Spinal cord (tissue), 10 donors: ENCODE data around the gene GSG1L. TPM values are rescaled to one million over a fixed set of nuclear protein-coding genes. Genes with fewer than 3 reads are reported as not detected.

ENCODE experiments used
- DNase-seq, 6 donors: peaks; one replicate each; pipeline versions ENCODE4 v3.0.0 to v3.0.0-alpha.2; 2013 to 2015; ENCODE audit warnings: low spot score in 6 of 6, low read depth in 4 of 6
- H3K27ac ChIP-seq: one replicate; pipeline ENCODE4 v1.5.1; 2013; ENCODE audit warnings: low read depth, low read length, control low read depth
- H3K27me3 ChIP-seq: one replicate; pipeline ENCODE4 v1.6.1; 2013; ENCODE audit warnings: low read length; ENCODE audit not compliant: control insufficient read depth, insufficient read depth
- H3K36me3 ChIP-seq: one replicate; pipeline ENCODE4 v1.6.1; 2013; ENCODE audit warnings: low read length; ENCODE audit not compliant: control insufficient read depth, insufficient read depth
- H3K4me1 ChIP-seq: one replicate; pipeline ENCODE4 v1.6.1; 2013; ENCODE audit warnings: low read length; ENCODE audit not compliant: control insufficient read depth, insufficient read depth
- H3K4me3 ChIP-seq: one replicate; pipeline ENCODE4 v1.5.1; 2013; ENCODE audit warnings: low read depth, low read length, control low read depth
- H3K9me3 ChIP-seq: one replicate; pipeline ENCODE4 v1.6.1; 2013; ENCODE audit warnings: low read length; ENCODE audit not compliant: control insufficient read depth, insufficient read depth
- WGBS: methylation state at CpG from one replicate; pipeline ENCODE4 v1.1.5; 2013; ENCODE audit warnings: missing lambda C conversion rate; ENCODE audit not compliant: insufficient coverage; 5-methylcytosine and 5-hydroxymethylcytosine counted together
- polyA plus RNA-seq, 2 donors: library from polyadenylated mRNA; unstranded; fragments of 120-200 nt; gene quantifications; one replicate each; pipeline ENCODE4 v1.2.1, GENCODE V29; 2013; ENCODE audit not compliant: insufficient read length in 2 of 2
- total RNA-seq, 2 donors: library from RNA; depleted of rRNA in 1 of 2; stranded (reverse); fragments of 120-200 nt in 1 of 2; fragments of >200 nt in 1 of 2; gene quantifications; one replicate each; pipeline versions ENCODE4 v1.2.3 to v1.2.4, GENCODE V29; 2013 to 2014
- donor health status: healthy.

The GSG1L gene
- total and polyA plus RNA-seq, 4 donors = 7.5 to 26.1 (median 18.0) TPM

- whole genome bisulfite sequencing = 43% methylated on average over 10 of the region's 10 CpGs
Measured at GRCh38 chr16:27803775-27804549, 259.6 kb downstream of the GSG1L start.

DNA sequence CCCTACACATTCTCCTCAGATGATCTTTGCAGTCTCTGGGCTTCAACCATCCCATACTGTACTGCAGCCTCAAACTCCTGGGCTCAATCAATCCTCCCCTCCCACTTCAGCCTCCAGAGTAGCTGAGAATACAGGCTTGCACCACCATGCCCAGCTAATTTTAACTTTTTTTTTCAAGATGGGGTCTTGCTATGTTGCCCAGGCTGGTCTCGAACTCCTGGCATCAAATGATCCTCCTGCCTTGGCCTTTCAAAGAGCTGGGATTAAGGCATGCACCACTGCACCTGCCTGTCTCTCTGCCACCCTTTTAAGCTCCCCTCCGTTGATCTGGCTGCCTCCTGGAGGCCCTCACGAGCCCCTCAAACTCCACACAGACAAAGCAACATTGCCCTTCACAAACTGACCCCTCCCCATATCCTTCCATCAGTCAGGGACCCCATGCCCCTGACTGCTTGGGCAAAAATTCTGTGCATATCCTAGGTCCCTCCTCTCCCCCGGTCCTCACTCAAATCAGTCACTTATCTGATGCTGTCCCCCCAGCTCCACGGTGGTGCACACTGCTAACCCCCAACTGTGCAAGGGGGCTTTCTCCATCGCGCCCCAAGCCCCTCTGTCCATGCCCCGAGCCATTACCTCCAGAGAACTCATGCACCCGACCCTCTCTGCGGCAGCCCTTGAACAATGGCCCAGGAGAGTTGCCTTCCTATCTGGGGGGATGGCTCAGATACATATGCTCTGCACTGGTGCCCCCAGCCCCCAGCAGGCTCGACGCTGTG lies 260.7 kb downstream of the GSG1L start:
- H3K36me3 ChIP-seq = peaks cover 3% of the 10 kb centered on the region
- WGBS = 71% methylated on average over 12 of the region's 12 CpGs
- H3K27me3 ChIP-seq = no peaks in the 10 kb centered on the region
- H3K4me3 ChIP-seq = no peak overlapping the region
- no peak overlapping the region for H3K27ac ChIP-seq
- DNase-seq = no peak
- no peaks in the 10 kb centered on the region for H3K9me3 ChIP-seq
- peaks cover 5% of the 10 kb centered on the region for H3K4me1 ChIP-seq

More at GRCh38 chr16:27803775-27804549, 259.6 kb downstream of the GSG1L start:
- H3K9me3 ChIP-seq = no peaks in the 10 kb centered on the region
- DNase-seq = no peak
- no peaks in the 10 kb centered on the region for H3K27me3 ChIP-seq
- H3K27ac ChIP-seq = no peak overlapping the region
- no peaks in the 10 kb centered on the region for H3K4me1 ChIP-seq
- H3K36me3 ChIP-seq = peaks cover 3% of the 10 kb centered on the region
- no peak overlapping the region for H3K4me3 ChIP-seq

- WGBS = 81% methylated on average over 18 of the region's 18 CpGs
- Histone ChIP-seq H3K4me3 (no peak overlapping the region), H3K27ac (no peak overlapping the region), H3K27me3 (no peaks in the 10 kb centered on the region), H3K9me3 (no peaks in the 10 kb centered on the region), H3K4me1 (peaks cover 5% of the 10 kb centered on the region), H3K36me3 (no peaks in the 10 kb centered on the region)
- DNase-seq = peak in 1 of 6 donors; percentile 51
Measured at GRCh38 chr16:27801289-27801945, 262.1 kb downstream of the GSG1L start.

DNA sequence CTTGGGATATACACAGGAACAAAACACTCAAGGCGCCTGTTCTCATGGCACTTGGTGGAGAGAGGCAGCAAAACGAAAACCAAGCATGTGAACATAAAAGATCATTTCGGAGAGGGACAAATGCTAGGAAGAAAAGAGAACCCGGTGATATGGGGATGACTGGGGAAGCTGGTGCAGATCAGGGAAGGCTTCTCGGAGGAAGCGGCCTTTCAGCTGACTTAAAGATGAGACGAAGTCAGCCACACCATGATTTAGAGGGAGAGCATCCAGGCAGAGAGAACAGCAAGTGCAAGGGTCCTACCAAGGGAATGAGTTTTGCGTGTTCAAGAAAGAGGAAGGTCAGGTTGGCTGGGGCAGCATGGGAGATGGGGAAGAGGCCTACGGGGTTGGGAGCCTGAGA lies 262.7 kb downstream of the GSG1L start:
- Histone ChIP-seq H3K36me3 (no peaks in the 10 kb centered on the region), H3K27ac (no peak overlapping the region), H3K9me3 (no peaks in the 10 kb centered on the region), H3K27me3 (no peaks in the 10 kb centered on the region), H3K4me1 (peaks cover 5% of the 10 kb centered on the region), H3K4me3 (no peak overlapping the region)
- DNase-seq = no peak
- 91% methylated on average over 9 of the region's 9 CpGs for WGBS

GRCh38 chr16:27799896-27800295 lies 263.6 kb downstream of the GSG1L start:
- Histone ChIP-seq H3K4me3 (no peak overlapping the region), H3K36me3 (no peaks in the 10 kb centered on the region)
- WGBS = 77% methylated on average over 6 of the region's 8 CpGs

DNA sequence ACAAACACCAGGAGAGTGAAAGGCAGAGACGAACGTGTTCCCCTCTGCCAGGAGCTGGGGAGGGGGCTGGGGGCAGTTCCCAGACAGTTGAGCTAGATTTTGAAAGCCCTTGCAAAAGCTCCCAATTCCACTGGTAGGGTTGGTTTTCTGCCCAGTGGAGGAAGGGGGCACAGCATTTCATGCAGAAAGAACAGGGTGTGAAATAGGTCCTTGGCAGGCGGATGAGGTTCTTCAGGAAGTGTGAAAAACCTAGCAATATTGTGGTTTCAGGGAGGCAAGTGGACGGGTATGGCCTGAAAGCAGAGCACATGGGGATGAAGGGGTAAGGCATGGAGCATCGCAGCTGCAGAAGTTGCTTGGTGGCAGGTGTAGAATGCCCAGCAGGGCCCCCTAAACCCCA lies 265.3 kb downstream of the GSG1L start:
- Histone ChIP-seq H3K4me3 (no peak overlapping the region), H3K4me1 (peaks cover 5% of the 10 kb centered on the region), H3K9me3 (no peaks in the 10 kb centered on the region), H3K27me3 (no peaks in the 10 kb centered on the region), H3K27ac (no peak overlapping the region), H3K36me3 (no peaks in the 10 kb centered on the region)
- 68% methylated on average over 4 of the region's 5 CpGs for WGBS
- DNase-seq = peak in 1 of 6 donors; percentile 45

More at GRCh38 chr16:27799896-27800295, 263.6 kb downstream of the GSG1L start:
- Histone ChIP-seq H3K27ac (no peak overlapping the region), H3K9me3 (no peaks in the 10 kb centered on the region), H3K4me1 (peaks cover 5% of the 10 kb centered on the region), H3K27me3 (no peaks in the 10 kb centered on the region)
- peak in 1 of 6 donors; percentile 65 for DNase-seq

DNA sequence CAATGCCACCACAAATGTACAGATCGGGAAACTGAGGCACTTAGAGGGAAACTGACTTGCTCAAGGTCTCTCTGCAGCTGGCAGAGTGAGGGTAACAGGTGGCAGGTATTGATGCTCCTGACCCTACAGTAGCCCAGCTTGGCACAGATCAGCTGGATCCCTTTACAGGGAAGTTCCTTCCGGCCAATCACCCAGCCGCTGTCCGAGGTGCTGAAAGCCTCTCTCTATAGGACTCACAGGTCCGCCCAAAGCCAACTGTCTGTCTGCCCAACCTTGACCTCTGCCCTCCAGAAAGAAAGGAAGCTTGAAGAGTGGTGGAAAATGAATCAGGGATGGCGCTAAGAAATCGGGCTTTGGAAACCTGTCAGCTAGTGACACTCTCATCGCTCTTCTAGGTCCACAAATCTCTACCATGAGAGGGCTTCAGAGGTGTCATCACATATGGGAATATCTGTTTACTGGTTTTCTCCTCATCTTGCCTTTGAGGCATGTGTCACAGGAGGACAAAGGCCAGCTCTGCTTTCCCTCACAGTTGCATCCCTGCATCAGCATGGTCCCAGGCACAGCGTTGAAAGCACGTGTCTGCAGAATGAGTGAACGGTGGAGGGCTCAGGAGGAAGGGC lies 267.4 kb downstream of the GSG1L start:
- Histone ChIP-seq H3K9me3 (no peaks in the 10 kb centered on the region), H3K4me3 (no peak overlapping the region), H3K27me3 (no peaks in the 10 kb centered on the region), H3K36me3 (peaks cover 4% of the 10 kb centered on the region), H3K4me1 (peaks cover 5% of the 10 kb centered on the region), H3K27ac (no peak overlapping the region)
- WGBS = 77% methylated on average over 5 of the region's 11 CpGs
- DNase-seq = peak in 1 of 6 donors; percentile 53

- DNase-seq = no peak
- Histone ChIP-seq H3K9me3 (no peaks in the 10 kb centered on the region), H3K4me1 (peaks cover 2% of the 10 kb centered on the region), H3K27ac (no peak overlapping the region), H3K4me3 (no peak overlapping the region), H3K27me3 (no peaks in the 10 kb centered on the region), H3K36me3 (peaks cover 11% of the 10 kb centered on the region)
Measured at GRCh38 chr16:27793249-27793622, 270.3 kb downstream of the GSG1L start.

GRCh38 chr16:27792486-27793248 lies 270.8 kb downstream of the GSG1L start:
- DNase-seq = no peak
- peaks cover 11% of the 10 kb centered on the region for H3K36me3 ChIP-seq
- H3K4me3 ChIP-seq = no peak overlapping the region
- no peak overlapping the region for H3K27ac ChIP-seq
- peaks cover 3% of the 10 kb centered on the region for H3K4me1 ChIP-seq
- H3K27me3 ChIP-seq = no peaks in the 10 kb centered on the region
- no peaks in the 10 kb centered on the region for H3K9me3 ChIP-seq
- 97% methylated on average over 3 of the region's 7 CpGs for WGBS
